Measurements from ENCODE around the gene ADAMTSL5. TPM values are rescaled to one million over a fixed set of nuclear protein-coding genes. Genes with fewer than 3 reads are reported as not detected.
"Not testable (repeated sequence)": the region's sequence is repeated elsewhere in the genome, so short reads cannot be mapped to it uniquely, and the experiment has no call there.

Gene ADAMTSL5
- total and polyA plus RNA-seq, 10 donors: 0.13 to 2.0 (median 0.50) TPM

DNA sequence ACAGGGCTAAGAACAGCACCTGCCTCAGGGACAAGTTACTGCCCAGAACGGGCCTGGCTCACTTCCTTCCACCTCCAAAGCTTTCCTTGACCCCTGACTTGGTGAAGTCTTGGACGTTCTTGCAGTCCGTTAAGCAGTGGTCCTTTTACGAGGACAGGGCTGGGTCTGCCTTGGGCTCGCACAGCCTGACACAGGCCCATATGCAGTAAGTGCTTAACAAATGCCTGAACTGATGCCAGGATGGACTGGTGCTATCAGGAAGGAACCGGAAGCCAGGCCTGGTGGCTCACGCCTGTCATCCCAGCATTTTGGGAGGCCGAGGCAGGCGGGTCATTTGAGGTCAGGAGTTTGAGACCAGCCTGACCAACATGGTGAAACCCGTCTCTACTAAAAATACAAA lies 9.2 kb upstream of the ADAMTSL5 start:
- H3K4me3 ChIP-seq: no peak overlapping the region
- H3K9me3 ChIP-seq: no peaks in the 10 kb centered on the region
- TF ChIP-seq POLR2A (IDR thresholded peaks at IDR 0.05) (no peak), POLR2AphosphoS5 (IDR thresholded peaks at IDR 0.05) (no peak), CTCF (IDR thresholded peaks at IDR 0.05 in 8 of 11, conservative IDR thresholded peaks at IDR 0.05 in 3 of 11) (no peak)
- peaks cover 0 to 98% (median 59%) of the 10 kb centered on the region in 7 donors for H3K27me3 ChIP-seq (replicated peaks in 1 of 7)
- no peak for DNase-seq
- H3K4me1 ChIP-seq: peaks cover 0 to 11% (median 3%) of the 10 kb centered on the region in 6 donors
- H3K36me3 ChIP-seq: no peaks in the 10 kb centered on the region
- intact Hi-C loops (cut with DNase I; ENCODE audit: low total_unique reads): no loop called here
- no peak overlapping the region for H3K27ac ChIP-seq
- 50 to 72% (median 68%) methylated on average over 10 of the region's 10 CpGs for WGBS, 5 donors

GRCh38 chr19:1521636-1522035 lies 8.8 kb upstream of the ADAMTSL5 start:
- 63 to 88% (median 73%) methylated on average over 5 to 14 of the region's 14 CpGs for WGBS, 5 donors
- Histone ChIP-seq H3K9me3 (peaks cover 0 to under 1% (median 0%) of the 10 kb centered on the region in 8 donors), H3K4me3 (no peak overlapping the region), H3K36me3 (no peaks in the 10 kb centered on the region), H3K27ac (no peak overlapping the region), H3K27me3 (replicated peaks in 1 of 7) (peaks cover 0 to 98% (median 59%) of the 10 kb centered on the region in 7 donors), H3K4me1 (peaks cover 0 to 11% (median 3%) of the 10 kb centered on the region in 6 donors)
- no peak for TF ChIP-seq POLR2A (IDR thresholded peaks at IDR 0.05)
- no peak for TF ChIP-seq POLR2AphosphoS5 (IDR thresholded peaks at IDR 0.05)
- no peak for DNase-seq
- intact Hi-C loops (cut with DNase I; ENCODE audit: low total_unique reads): no loop called here

DNA sequence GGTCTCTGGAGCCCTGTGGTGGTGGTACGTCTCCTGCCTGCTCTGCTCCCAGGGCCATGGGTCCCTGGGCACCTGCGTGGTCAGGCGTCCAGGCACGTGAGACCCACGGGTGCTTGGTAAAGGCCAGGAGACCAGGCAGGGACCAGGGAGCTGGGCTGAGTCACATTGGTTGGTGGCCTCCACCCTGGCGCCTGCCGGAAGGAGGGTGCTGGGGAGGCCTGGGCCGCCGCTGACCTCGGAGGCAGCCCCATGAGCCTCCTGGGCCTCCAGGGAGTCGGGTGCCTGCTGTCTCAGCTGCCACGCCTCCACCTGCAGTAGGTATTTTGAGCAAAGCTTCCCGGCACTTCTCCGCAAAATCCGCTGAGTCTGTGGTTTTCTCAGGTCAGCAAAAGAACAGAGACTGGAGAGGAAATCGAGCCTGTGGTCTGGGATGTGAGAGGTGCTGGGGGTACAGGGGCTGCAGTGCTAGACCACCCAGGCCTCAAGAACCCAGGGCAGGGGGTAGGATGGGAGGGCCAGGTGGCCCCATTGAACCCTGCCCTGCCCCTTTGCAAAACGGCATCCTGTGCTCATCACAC lies 7.5 kb upstream of the ADAMTSL5 start:
- WGBS, 5 donors: 71 to 80% (median 74%) methylated on average over 16 to 17 of the region's 17 CpGs
- DNase-seq: no peak
- H3K27me3 ChIP-seq (replicated peaks in 1 of 7): peaks cover 0 to 98% (median 48%) of the 10 kb centered on the region in 7 donors

GRCh38 chr19:1519802-1520201 lies 7.0 kb upstream of the ADAMTSL5 start:
- WGBS, 5 donors: 82 to 88% (median 84%) methylated on average over 5 to 8 of the region's 8 CpGs
- intact Hi-C loops (cut with DNase I; ENCODE audit: low total_unique reads); H3K27ac ChIP-seq; H3K36me3 ChIP-seq; H3K9me3 ChIP-seq; H3K4me3 ChIP-seq; DNase-seq: not testable (repeated sequence)
- H3K4me1 ChIP-seq: peaks cover 0 to 11% (median 3%) of the 10 kb centered on the region in 6 donors
- peaks cover 0 to 98% (median 48%) of the 10 kb centered on the region in 7 donors for H3K27me3 ChIP-seq (replicated peaks in 1 of 7)

More for the DNA sequence above, 7.5 kb upstream of the ADAMTSL5 start:
- TF ChIP-seq POLR2AphosphoS5 (IDR thresholded peaks at IDR 0.05) (no peak), CTCF (IDR thresholded peaks at IDR 0.05 in 8 of 11, conservative IDR thresholded peaks at IDR 0.05 in 3 of 11) (no peak)
- H3K4me1 ChIP-seq: peaks cover 0 to 11% (median 3%) of the 10 kb centered on the region in 6 donors
- H3K9me3 ChIP-seq: peaks cover 0 to 5% (median 0%) of the 10 kb centered on the region in 8 donors
- no peaks in the 10 kb centered on the region for H3K36me3 ChIP-seq
- H3K4me3 ChIP-seq: no peak overlapping the region
- H3K27ac ChIP-seq: no peak overlapping the region
- intact Hi-C loops (cut with DNase I; ENCODE audit: low total_unique reads): no loop called here

DNA sequence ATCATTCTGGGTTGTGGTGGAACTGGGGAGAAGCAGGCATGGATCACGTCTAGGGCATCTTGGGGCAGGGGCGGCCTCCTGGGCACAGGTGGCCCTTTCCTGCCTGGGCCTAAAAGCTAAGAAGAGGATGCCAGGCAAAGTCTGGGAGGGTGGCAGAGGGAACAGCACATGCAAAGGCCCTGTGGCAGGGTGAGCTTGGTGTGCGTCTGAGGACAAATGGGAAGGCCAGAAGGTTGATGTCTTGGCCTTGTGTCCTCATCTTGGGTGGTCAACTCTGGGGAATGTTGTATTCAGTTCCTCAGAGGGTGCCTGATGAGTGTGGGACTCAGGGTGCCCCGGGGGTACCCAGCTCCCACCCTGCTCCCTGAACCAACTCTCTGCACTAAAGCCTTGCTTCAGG lies 5.7 kb upstream of the ADAMTSL5 start:
- peaks cover 0 to 98% (median 46%) of the 10 kb centered on the region in 7 donors for H3K27me3 ChIP-seq (replicated peaks in 1 of 7)

More for the DNA sequence above, 5.7 kb upstream of the ADAMTSL5 start:
- no peaks in the 10 kb centered on the region for H3K36me3 ChIP-seq
- WGBS, 5 donors: 80 to 83% (median 82%) methylated on average over 3 to 4 of the region's 4 CpGs
- TF ChIP-seq POLR2A (IDR thresholded peaks at IDR 0.05) (no peak), POLR2AphosphoS5 (IDR thresholded peaks at IDR 0.05) (no peak), CTCF (IDR thresholded peaks at IDR 0.05 in 8 of 11, conservative IDR thresholded peaks at IDR 0.05 in 3 of 11) (no peak)
- peaks cover 0 to 5% (median 0%) of the 10 kb centered on the region in 8 donors for H3K9me3 ChIP-seq
- no peak for DNase-seq
- H3K4me1 ChIP-seq: peaks cover 2 to 8% (median 5%) of the 10 kb centered on the region in 6 donors
- intact Hi-C loops (cut with DNase I; ENCODE audit: low total_unique reads): no loop called here
- no peak overlapping the region for H3K4me3 ChIP-seq
- no peak overlapping the region for H3K27ac ChIP-seq

All from spleen (tissue), 11 donors.